HG02571 (cell line): ENCODE data around the gene KIF1A.
"Not testable (repeated sequence)": the region's sequence is repeated elsewhere in the genome, so short reads cannot be mapped to it uniquely, and the experiment has no call there.

Experiments used
- ATAC-seq: cut with Tn5 transposase; IDR thresholded peaks from one replicate; pipeline ENCODE4 v1.9.1; 2021; ENCODE audit warnings: mild to moderate bottlenecking, moderate library complexity; ENCODE audit not compliant: unreplicated experiment

The KIF1A gene

GRCh38 chr2:240707043-240707756, 112.8 kb downstream of the KIF1A start:
- no peak for ATAC-seq

GRCh38 chr2:240705204-240705791, 114.7 kb downstream of the KIF1A start:
- no peak for ATAC-seq

- ATAC-seq: no peak
Measured at GRCh38 chr2:240704651-240705050, 115.4 kb downstream of the KIF1A start.

- no peak for ATAC-seq
Measured at GRCh38 chr2:240703417-240704341, 116.3 kb downstream of the KIF1A start.

- ATAC-seq: no peak
Measured at GRCh38 chr2:240702640-240703011, 117.4 kb downstream of the KIF1A start.

- no peak for ATAC-seq
Measured at GRCh38 chr2:240701736-240702639, 118.0 kb downstream of the KIF1A start.

- no peak for ATAC-seq
Measured at GRCh38 chr2:240701091-240701735, 118.8 kb downstream of the KIF1A start.

- not testable (repeated sequence) for ATAC-seq
Measured at GRCh38 chr2:240700616-240701015, 119.4 kb downstream of the KIF1A start.

GRCh38 chr2:240699835-240700234, 120.2 kb downstream of the KIF1A start:
- ATAC-seq: not testable (repeated sequence)

GRCh38 chr2:240698852-240699561, 121.0 kb downstream of the KIF1A start:
- not testable (repeated sequence) for ATAC-seq

- ATAC-seq: not testable (repeated sequence)
Measured at GRCh38 chr2:240696469-240696868, 123.5 kb downstream of the KIF1A start.

- ATAC-seq: not testable (repeated sequence)
Measured at GRCh38 chr2:240695593-240695992, 124.4 kb downstream of the KIF1A start.

GRCh38 chr2:240694304-240694703, 125.7 kb downstream of the KIF1A start:
- not testable (repeated sequence) for ATAC-seq

- ATAC-seq: not testable (repeated sequence)
Measured at GRCh38 chr2:240692583-240693561, 127.1 kb downstream of the KIF1A start.

GRCh38 chr2:240691631-240692420, 128.2 kb downstream of the KIF1A start, which contains the start of gene AQP12A:
Gene AQP12A (plus strand): TSS chr2:240691866. CDS start chr2:240691914, 48 bp downstream.
- ATAC-seq: not testable (repeated sequence)

- ATAC-seq: not testable (repeated sequence)
Measured at GRCh38 chr2:240691075-240691427, 129.0 kb downstream of the KIF1A start.

- not testable (repeated sequence) for ATAC-seq
Measured at GRCh38 chr2:240690421-240691074, 129.5 kb downstream of the KIF1A start.
